K562 (cell line): ENCODE data around the gene GMPR. TPM values are rescaled to one million over a fixed set of nuclear protein-coding genes. Genes with fewer than 3 reads are reported as not detected.
A peak's percentile ranks its signal among the peaks of the same experiment; 100 is the strongest.

ENCODE experiments used
- BHLHE40 ChIP-seq: IDR thresholded peaks from 2 replicates; pipeline ENCODE4 v1.6.1; 2011; ENCODE audit warnings: low read length, improper control_type of control experiment
- COPS2 ChIP-seq: fragments of 450-650 bp; conservative IDR thresholded peaks from 2 replicates; pipeline ENCODE4 v1.6.1; 2016; ENCODE audit warnings: mild to moderate bottlenecking, moderate library complexity
- ETS1 ChIP-seq: conservative IDR thresholded peaks from 2 replicates; pipeline ENCODE4 v1.6.1; 2011; ENCODE audit warnings: low read depth, mild to moderate bottlenecking, low read length; ENCODE audit not compliant: control insufficient read depth
- HBP1 ChIP-seq: fragments of 450-650 bp; formaldehyde crosslinking; IDR thresholded peaks from 2 replicates; pipeline ENCODE4 v1.4.0; 2022; ENCODE audit warnings: missing genetic modification characterization
- MAZ ChIP-seq, 2 experiments: fragments of 450-650 bp in 1 of 2; sonication (generic) in 1 of 2; formaldehyde crosslinking; IDR thresholded peaks in 1 of 2; conservative IDR thresholded peaks in 1 of 2; 2 replicates each; pipeline versions ENCODE4 v1.4.0 to v1.5.0; 2020; ENCODE audit warnings: mild to moderate bottlenecking in 1 of 2, missing genetic modification reagents in 1 of 2
- NBN ChIP-seq: fragments of 450-650 bp; IDR thresholded peaks from 2 replicates; pipeline ENCODE4 v1.6.1; 2016; ENCODE audit warnings: low read depth, mild to moderate bottlenecking
- PTRF ChIP-seq: fragments of 450-650 bp; IDR thresholded peaks from 2 replicates; pipeline ENCODE4 v1.6.1; 2016; ENCODE audit warnings: mild to moderate bottlenecking, missing genetic modification characterization, missing compliant biosample characterization
- PTTG1 ChIP-seq: fragments of 450-650 bp; IDR thresholded peaks from 2 replicates; pipeline ENCODE4 v1.6.1; 2016; ENCODE audit warnings: low read depth, mild to moderate bottlenecking, missing genetic modification characterization, missing compliant biosample characterization
- TFAP4 ChIP-seq: sonication (generic); formaldehyde crosslinking; IDR thresholded peaks from 2 replicates; pipeline ENCODE4 v1.8.0; 2022; ENCODE audit warnings: missing genetic modification reagents, mild to moderate bottlenecking, moderate library complexity, borderline replicate concordance
- ZFP30 ChIP-seq: fragments of 250-450 bp; sonication (Bioruptor Pico); IDR thresholded peaks from 2 replicates; pipeline ENCODE4 v1.8.0; 2022; ENCODE audit warnings: moderate library complexity, mild to moderate bottlenecking, inconsistent platforms, borderline replicate concordance
- polyA plus RNA-seq, 8 experiments: library from polyadenylated mRNA; depleted of rRNA in 4 of 8; stranded (reverse) in 5 of 8; unstranded in 3 of 8; fragments of >200 nt; fragmentation: Nextera tagmentation in 2 of 8; fragmentation: Illumina TruSeq in 1 of 8; extraction: Ambion mirVana in 2 of 8; extraction: Trizol in 1 of 8; gene quantifications; 2 replicates each; pipeline versions ENCODE4 v1.2.1 to v1.2.3, GENCODE V29; 2011 to 2014; ENCODE audit warnings: inconsistent platforms in 1 of 8, missing spikeins in 1 of 8
- total RNA-seq, 7 experiments: library from RNA; depleted of rRNA in 6 of 7; stranded (reverse); fragments of >200 nt in 6 of 7; fragmentation: Illumina TruSeq in 2 of 7; extraction: Trizol in 2 of 7; gene quantifications; 2 replicates each; pipeline versions ENCODE4 v1.2.1 to v1.2.3, GENCODE V29; 2011 to 2021; ENCODE audit warnings: low replicate concordance in 1 of 7
- TF ChIP-seq, protein P1 (sequence below): fragments of 250-450 bp; sonication (Bioruptor Pico); IDR thresholded peaks from 2 replicates; pipeline ENCODE4 v1.8.0; 2021; ENCODE audit warnings: moderate library complexity, mild to moderate bottlenecking, inconsistent platforms
- TF ChIP-seq, protein P2 (sequence below): sonication (generic); formaldehyde crosslinking; IDR thresholded peaks from 2 replicates; pipeline ENCODE4 v1.9.0; 2022; ENCODE audit warnings: mild to moderate bottlenecking, missing genetic modification reagents
- TF ChIP-seq, protein P3 (sequence below): fragments of 250-450 bp; sonication (Bioruptor Pico); IDR thresholded peaks from 2 replicates; pipeline ENCODE4 v1.8.0; 2021; ENCODE audit warnings: borderline replicate concordance, mild to moderate bottlenecking, moderate library complexity; ENCODE audit not compliant: poor library complexity, severe bottlenecking
- TF ChIP-seq, protein P4 (sequence below): fragments of 250-450 bp; sonication (Bioruptor Pico); IDR thresholded peaks from 2 replicates; pipeline ENCODE4 v1.8.0; 2022; ENCODE audit warnings: moderate library complexity, mild to moderate bottlenecking, inconsistent platforms

Gene GMPR
- total and polyA plus RNA-seq, 9 of the 15 experiments (the other 6 are each of a cell fraction or from before 2014, with no cell fraction given) = 34.6 to 83.7 (median 49.8) TPM

GRCh38 chr6:16334671-16335070 lies 96.3 kb downstream of the GMPR start (continued):
- TF ChIP-seq COPS2 (no peak), PTRF (no peak), TFAP4 (CRISPR knock-in tag) (peak; percentile 55; the same call in 1 of the 2 replicates), PTTG1 (tag) (no peak), NBN (no peak), BHLHE40 (peak; percentile 90), MAZ (CRISPR knock-in tag; conservative IDR thresholded peaks at IDR 0.05 in 1 of 2, IDR thresholded peaks at IDR 0.05 in 1 of 2) (0 out of 4 replicates have a peak, but pooled peaks of 1 of the 2 experiments have one; percentile 14), HBP1 (CRISPR knock-in tag) (no peak), ETS1 (no peak), ZFP30 (no peak)
- TF ChIP-seq, protein P1, sequence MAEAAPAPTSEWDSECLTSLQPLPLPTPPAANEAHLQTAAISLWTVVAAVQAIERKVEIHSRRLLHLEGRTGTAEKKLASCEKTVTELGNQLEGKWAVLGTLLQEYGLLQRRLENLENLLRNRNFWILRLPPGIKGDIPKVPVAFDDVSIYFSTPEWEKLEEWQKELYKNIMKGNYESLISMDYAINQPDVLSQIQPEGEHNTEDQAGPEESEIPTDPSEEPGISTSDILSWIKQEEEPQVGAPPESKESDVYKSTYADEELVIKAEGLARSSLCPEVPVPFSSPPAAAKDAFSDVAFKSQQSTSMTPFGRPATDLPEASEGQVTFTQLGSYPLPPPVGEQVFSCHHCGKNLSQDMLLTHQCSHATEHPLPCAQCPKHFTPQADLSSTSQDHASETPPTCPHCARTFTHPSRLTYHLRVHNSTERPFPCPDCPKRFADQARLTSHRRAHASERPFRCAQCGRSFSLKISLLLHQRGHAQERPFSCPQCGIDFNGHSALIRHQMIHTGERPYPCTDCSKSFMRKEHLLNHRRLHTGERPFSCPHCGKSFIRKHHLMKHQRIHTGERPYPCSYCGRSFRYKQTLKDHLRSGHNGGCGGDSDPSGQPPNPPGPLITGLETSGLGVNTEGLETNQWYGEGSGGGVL = no peak
- TF ChIP-seq, protein P2, sequence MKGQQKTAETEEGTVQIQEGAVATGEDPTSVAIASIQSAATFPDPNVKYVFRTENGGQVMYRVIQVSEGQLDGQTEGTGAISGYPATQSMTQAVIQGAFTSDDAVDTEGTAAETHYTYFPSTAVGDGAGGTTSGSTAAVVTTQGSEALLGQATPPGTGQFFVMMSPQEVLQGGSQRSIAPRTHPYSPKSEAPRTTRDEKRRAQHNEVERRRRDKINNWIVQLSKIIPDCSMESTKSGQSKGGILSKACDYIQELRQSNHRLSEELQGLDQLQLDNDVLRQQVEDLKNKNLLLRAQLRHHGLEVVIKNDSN = 0 out of 2 replicates have a peak, but pooled peaks have one; percentile 30
- TF ChIP-seq, protein P3, sequence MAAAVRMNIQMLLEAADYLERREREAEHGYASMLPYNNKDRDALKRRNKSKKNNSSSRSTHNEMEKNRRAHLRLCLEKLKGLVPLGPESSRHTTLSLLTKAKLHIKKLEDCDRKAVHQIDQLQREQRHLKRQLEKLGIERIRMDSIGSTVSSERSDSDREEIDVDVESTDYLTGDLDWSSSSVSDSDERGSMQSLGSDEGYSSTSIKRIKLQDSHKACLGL (CRISPR knock-in tag) = no peak
- TF ChIP-seq, protein P4, sequence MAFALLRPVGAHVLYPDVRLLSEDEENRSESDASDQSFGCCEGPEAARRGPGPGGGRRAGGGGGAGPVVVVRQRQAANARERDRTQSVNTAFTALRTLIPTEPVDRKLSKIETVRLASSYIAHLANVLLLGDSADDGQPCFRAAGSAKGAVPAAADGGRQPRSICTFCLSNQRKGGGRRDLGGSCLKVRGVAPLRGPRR (CRISPR knock-in tag) = no peak
